MCF 10A (cell line): ENCODE measurements around the gene FOXF1. TPM values are rescaled to one million over a fixed set of nuclear protein-coding genes. Genes with fewer than 3 reads are reported as not detected.
A peak's percentile ranks its signal among the peaks of the same experiment; 100 is the strongest.

Experiments
- Bru-seq: library from RNA; stranded (reverse); fragments of 400-500 nt; gene quantifications from one replicate; lab custom pipeline; 2021; lab: Mats Ljungman, UMichigan
- BruChase-seq, 2 experiments: library from RNA; stranded (reverse); fragments of 400-500 nt; gene quantifications; one replicate each; lab custom pipeline; 2021; lab: Mats Ljungman, UMichigan
- BruUV-seq: library from RNA; stranded (reverse); fragments of 400-500 nt; replicated peaks from 2 replicates; lab custom pipeline; 2021; lab: Mats Ljungman, UMichigan
- CTCF ChIA-PET: fragments of 300-600 bp; sonication (Branson Sonifier 250); formaldehyde crosslinking; extraction: SDS; loops from one replicate; lab custom pipeline; 2021; ENCODE audit warnings: antibody characterized with exemption, inconsistent platforms; lab: Yijun Ruan, JAX
- POLR2A ChIA-PET: fragments of 300-600, 350-650 bp; sonication (Branson Sonifier 250); formaldehyde crosslinking; extraction: SDS; loops from one replicate; lab custom pipeline; 2020; ENCODE audit warnings: antibody characterized with exemption, inconsistent platforms; lab: Yijun Ruan, JAX
- DNase-seq: peaks from one replicate; pipeline ENCODE4 v3.0.0-alpha.2; 2018; ENCODE audit not compliant: unreplicated experiment
- H3K27ac Mint-ChIP-seq: one replicate; pipeline ENCODE4 v1.8.0; 2022; ENCODE audit warnings: mild to moderate bottlenecking, low read depth, mixed read lengths; ENCODE audit not compliant: unreplicated experiment
- H3K27me3 Mint-ChIP-seq: one replicate; pipeline ENCODE4 v1.8.0; 2022; ENCODE audit warnings: mixed read lengths; ENCODE audit not compliant: insufficient read depth, unreplicated experiment
- H3K36me3 Mint-ChIP-seq: one replicate; pipeline ENCODE4 v1.8.0; 2022; ENCODE audit warnings: mild to moderate bottlenecking, moderate library complexity, mixed read lengths; ENCODE audit not compliant: insufficient read depth, unreplicated experiment
- H3K4me1 Mint-ChIP-seq: one replicate; pipeline ENCODE4 v1.8.0; 2022; ENCODE audit warnings: mixed read lengths; ENCODE audit not compliant: insufficient read depth, unreplicated experiment
- H3K4me3 Mint-ChIP-seq: one replicate; pipeline ENCODE4 v1.8.0; 2022; ENCODE audit warnings: mild to moderate bottlenecking, moderate library complexity, mixed read lengths; ENCODE audit not compliant: unreplicated experiment
- H3K9me3 Mint-ChIP-seq: one replicate; pipeline ENCODE4 v1.8.0; 2022; ENCODE audit warnings: mixed read lengths; ENCODE audit not compliant: unreplicated experiment
- intact Hi-C: fragments of 100-400 bp; cut with micrococcal nuclease; formaldehyde crosslinking; loops from 2 replicates; pipeline ENCODE4 v1.14.1; 2022
- long read RNA-seq: library from polyadenylated mRNA; stranded (forward); transcript quantifications from one replicate; pipeline ENCODE4 v2.0.0, GENCODE V29; 2022
- total RNA-seq: library from RNA; stranded (reverse); gene quantifications from 2 replicates; pipeline ENCODE4 v1.2.3, GENCODE V29; 2022
- TF ChIP-seq, protein P1 (sequence below): fragments of 200-600 bp; IDR thresholded peaks from one replicate; pipeline ENCODE4 v1.8.0; 2022; ENCODE audit warnings: antibody characterized with exemption, mild to moderate bottlenecking; ENCODE audit not compliant: unreplicated experiment

The FOXF1 gene
- total RNA-seq (not detected in 2 replicates), Bru-seq, nascent RNA (percentile 12 among the genes with signal in this experiment), BruChase-seq, experiment 1, labeled RNA remaining after a 6-hour chase (not detected), BruChase-seq, experiment 2, labeled RNA remaining after a 2-hour chase (percentile 12 among the genes with signal in this experiment)
- long read RNA-seq, result 0 reads

DNA sequence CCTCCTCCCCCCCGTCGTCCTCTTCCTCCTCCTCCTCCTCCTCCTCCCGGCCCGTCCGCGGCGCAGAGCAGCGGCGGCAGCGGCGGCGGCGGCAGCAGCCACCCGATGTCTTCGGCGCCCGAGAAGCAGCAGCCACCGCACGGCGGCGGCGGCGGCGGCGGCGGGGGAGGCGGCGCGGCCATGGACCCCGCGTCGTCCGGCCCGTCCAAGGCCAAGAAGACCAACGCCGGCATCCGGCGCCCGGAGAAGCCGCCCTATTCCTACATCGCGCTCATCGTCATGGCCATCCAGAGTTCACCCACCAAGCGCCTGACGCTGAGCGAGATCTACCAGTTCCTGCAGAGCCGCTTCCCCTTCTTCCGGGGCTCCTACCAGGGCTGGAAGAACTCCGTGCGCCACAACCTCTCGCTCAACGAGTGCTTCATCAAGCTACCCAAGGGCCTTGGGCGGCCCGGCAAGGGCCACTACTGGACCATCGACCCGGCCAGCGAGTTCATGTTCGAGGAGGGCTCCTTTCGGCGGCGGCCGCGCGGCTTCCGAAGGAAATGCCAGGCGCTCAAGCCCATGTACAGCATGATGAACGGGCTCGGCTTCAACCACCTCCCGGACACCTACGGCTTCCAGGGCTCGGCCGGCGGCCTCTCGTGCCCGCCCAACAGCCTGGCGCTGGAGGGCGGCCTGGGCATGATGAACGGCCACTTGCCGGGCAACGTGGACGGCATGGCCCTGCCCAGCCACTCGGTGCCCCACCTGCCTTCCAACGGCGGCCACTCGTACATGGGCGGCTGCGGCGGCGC, at the start of gene FOXF1:
Gene FOXF1 (plus strand): TSS at position 63 of the 797 bp plus-strand sequence. CDS start 43 bp downstream, at position 106.
- TF ChIP-seq, protein P1, sequence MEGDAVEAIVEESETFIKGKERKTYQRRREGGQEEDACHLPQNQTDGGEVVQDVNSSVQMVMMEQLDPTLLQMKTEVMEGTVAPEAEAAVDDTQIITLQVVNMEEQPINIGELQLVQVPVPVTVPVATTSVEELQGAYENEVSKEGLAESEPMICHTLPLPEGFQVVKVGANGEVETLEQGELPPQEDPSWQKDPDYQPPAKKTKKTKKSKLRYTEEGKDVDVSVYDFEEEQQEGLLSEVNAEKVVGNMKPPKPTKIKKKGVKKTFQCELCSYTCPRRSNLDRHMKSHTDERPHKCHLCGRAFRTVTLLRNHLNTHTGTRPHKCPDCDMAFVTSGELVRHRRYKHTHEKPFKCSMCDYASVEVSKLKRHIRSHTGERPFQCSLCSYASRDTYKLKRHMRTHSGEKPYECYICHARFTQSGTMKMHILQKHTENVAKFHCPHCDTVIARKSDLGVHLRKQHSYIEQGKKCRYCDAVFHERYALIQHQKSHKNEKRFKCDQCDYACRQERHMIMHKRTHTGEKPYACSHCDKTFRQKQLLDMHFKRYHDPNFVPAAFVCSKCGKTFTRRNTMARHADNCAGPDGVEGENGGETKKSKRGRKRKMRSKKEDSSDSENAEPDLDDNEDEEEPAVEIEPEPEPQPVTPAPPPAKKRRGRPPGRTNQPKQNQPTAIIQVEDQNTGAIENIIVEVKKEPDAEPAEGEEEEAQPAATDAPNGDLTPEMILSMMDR, result no peak
- BruUV-seq, result no TSS peak
- POLR2A ChIA-PET, result no interaction called here
- intact Hi-C loops, result loop anchor here (10.0 kb wide), 1 partner anchor 256 kb away; no protein-coding TSS in a partner anchor
- no peak for DNase-seq
- Mint-ChIP-seq H3K4me1 (peaks cover 8% of the 10 kb centered on the region), H3K4me3 (peak within 1 kb of the TSS; percentile 72), H3K27ac (no peak within 1 kb of the TSS), H3K27me3 (peaks cover 71% of the 10 kb centered on the region), H3K9me3 (no peaks in the 10 kb centered on the region), H3K36me3 (no peaks in the 10 kb centered on the region)
- CTCF ChIA-PET, result interaction anchor here (0.6 kb wide), 1 partner anchor 381 kb away, joined by 3 read pairs; no protein-coding TSS in a partner anchor

DNA sequence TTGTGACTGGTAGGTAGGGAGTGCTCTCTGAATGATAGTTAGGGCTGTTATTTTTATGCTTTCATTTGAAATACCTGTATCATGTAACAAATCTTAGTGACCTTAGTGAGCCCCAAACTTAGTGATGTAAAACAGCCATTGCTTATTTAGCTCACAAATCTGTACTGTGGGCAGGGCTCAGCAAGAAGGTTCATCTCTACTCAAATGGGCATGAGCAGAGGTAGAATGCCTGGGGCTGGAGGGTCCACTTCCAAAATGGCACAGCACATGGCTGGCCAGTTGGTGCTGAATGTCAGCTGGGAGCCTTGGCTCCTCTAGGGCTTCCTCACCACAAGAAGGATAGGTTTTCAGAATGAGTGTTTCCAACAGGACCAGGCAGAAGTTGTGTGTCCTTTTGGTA, 49.3 kb upstream of the FOXF1 start:
- no peaks in the 10 kb centered on the region for H3K36me3 Mint-ChIP-seq
- POLR2A ChIA-PET, result no interaction called here
- TF ChIP-seq, protein P1, result no peak
- H3K4me1 Mint-ChIP-seq, result peaks cover 6% of the 10 kb centered on the region
- H3K4me3 Mint-ChIP-seq, result no peak overlapping the region
- intact Hi-C loops, result no loop called here
- DNase-seq, result no peak
- no peak overlapping the region for H3K27ac Mint-ChIP-seq
- H3K27me3 Mint-ChIP-seq, result peaks cover 59% of the 10 kb centered on the region
- peaks cover 12% of the 10 kb centered on the region for H3K9me3 Mint-ChIP-seq
- no TSS peak for BruUV-seq
- CTCF ChIA-PET, result no interaction called here

DNA sequence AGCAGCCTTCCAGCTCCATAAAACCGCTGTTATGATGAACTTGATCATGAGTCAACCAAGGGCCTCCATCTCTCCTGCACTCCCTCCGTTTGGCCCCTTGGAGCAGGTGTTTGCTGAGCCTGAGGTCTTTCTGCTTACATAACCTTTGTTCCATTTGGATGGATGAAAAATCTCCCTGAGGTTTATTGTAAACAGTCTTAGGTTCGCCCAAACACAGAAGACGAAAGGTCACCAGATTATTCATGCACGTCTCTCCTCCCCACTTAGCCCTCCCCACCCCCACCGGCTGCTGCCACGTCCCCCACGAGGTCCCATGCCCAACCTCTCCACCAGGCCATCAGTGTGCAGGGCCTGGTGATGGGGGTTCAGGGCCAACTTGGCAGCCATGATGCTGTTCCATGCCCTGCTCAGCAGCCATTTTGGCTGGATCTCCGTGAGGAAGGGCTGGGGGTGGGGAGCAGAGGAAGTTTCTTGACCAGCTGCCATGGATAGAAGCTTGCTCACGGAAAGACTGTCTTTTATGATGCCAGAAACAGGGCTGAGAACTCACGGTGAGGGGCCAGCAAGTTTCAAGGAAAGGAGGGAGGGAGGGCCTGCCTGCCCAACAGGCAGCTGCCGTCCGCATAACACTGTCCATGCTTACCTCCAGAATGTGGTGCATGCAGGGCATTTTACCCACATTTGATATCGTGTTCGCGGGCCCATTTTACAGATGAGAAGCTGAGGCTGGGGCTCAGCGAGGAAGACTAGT, 47.8 kb upstream of the FOXF1 start:
- no TSS peak for BruUV-seq
- ChIA-PET POLR2A (no interaction called here), CTCF (interaction anchor here (0.6 kb wide), 1 partner anchor 389 kb away, joined by 3 read pairs; no protein-coding TSS in a partner anchor)
- peaks cover 12% of the 10 kb centered on the region for H3K9me3 Mint-ChIP-seq
- TF ChIP-seq, protein P1, result no peak
- peaks cover 45% of the 10 kb centered on the region for H3K27me3 Mint-ChIP-seq
- peaks cover 6% of the 10 kb centered on the region for H3K4me1 Mint-ChIP-seq
- no peak for DNase-seq
- no peaks in the 10 kb centered on the region for H3K36me3 Mint-ChIP-seq
- intact Hi-C loops, result no loop called here
- no peak overlapping the region for H3K4me3 Mint-ChIP-seq
- H3K27ac Mint-ChIP-seq, result no peak overlapping the region

DNA sequence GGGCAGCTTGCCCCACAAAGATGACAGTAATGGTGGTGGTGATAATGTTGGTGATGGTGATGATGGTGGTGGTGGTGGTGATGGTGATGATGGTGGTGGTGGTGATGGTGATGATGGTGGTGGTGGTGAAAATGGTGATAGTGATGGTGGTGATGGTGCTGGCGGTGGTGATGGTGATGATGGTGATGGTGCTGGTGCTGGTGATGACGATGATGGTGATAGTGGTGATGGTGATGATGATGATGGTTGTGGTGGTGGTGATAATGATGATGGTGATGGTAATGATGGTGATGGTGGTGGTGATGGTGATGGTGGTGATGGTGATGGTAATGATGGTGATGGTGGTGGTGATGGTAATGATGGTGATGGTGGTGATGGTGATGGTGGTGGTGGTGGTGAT, 46.3 kb upstream of the FOXF1 start:
- Mint-ChIP-seq H3K4me3 (no peak overlapping the region), H3K9me3 (peaks cover 12% of the 10 kb centered on the region), H3K36me3 (no peaks in the 10 kb centered on the region), H3K27me3 (peaks cover 29% of the 10 kb centered on the region), H3K4me1 (peaks cover 5% of the 10 kb centered on the region), H3K27ac (no peak overlapping the region)
- POLR2A ChIA-PET, result no interaction called here
- DNase-seq, result no peak
- CTCF ChIA-PET, result no interaction called here
- TF ChIP-seq, protein P1, result no peak
- intact Hi-C loops, result no loop called here
- BruUV-seq, result no TSS peak
